Type B pancreatic cell (in vitro differentiated cells): Measurements from ENCODE around the gene KRT76. TPM values are rescaled to one million over a fixed set of nuclear protein-coding genes. Genes with fewer than 3 reads are reported as not detected.

Experiments
- DNase-seq: peaks from one replicate; pipeline ENCODE4 v3.0.0; 2021; ENCODE audit warnings: mixed read lengths; ENCODE audit not compliant: unreplicated experiment; ENCODE audit errors: extremely low spot score
- H3K27ac Mint-ChIP-seq: 2 replicates; pipeline ENCODE4 v1.8.0; 2021; ENCODE audit warnings: mild to moderate bottlenecking, mixed read lengths
- H3K27me3 Mint-ChIP-seq: 2 replicates; pipeline ENCODE4 v1.8.0; 2021; ENCODE audit warnings: mixed read lengths
- H3K36me3 Mint-ChIP-seq: 2 replicates; pipeline ENCODE4 v1.8.0; 2021; ENCODE audit warnings: mixed read lengths
- H3K4me1 Mint-ChIP-seq: one replicate; pipeline ENCODE4 v1.8.0; 2021; ENCODE audit warnings: mixed read lengths; ENCODE audit not compliant: unreplicated experiment
- H3K4me3 Mint-ChIP-seq: 2 replicates; pipeline ENCODE4 v1.8.0; 2021; ENCODE audit warnings: mild to moderate bottlenecking, mixed read lengths
- H3K9me3 Mint-ChIP-seq: 2 replicates; pipeline ENCODE4 v1.8.0; 2021; ENCODE audit warnings: mixed read lengths
- CTCF ChIP-seq: fragments of 200-600 bp; sonication (generic); conservative IDR thresholded peaks from 2 replicates; pipeline ENCODE4 v1.5.0; 2021; ENCODE audit warnings: antibody characterized with exemption, mild to moderate bottlenecking
- total RNA-seq: library from RNA; stranded (reverse); gene quantifications from 2 replicates; pipeline ENCODE4 v1.2.1, GENCODE V29; 2021; ENCODE audit warnings: low replicate concordance

The KRT76 gene
- total RNA-seq, 1 donor from 2014 or later = not detected

GRCh38 chr12:52767427-52767826, 9.7 kb downstream of the KRT76 start:
- no peaks in the 10 kb centered on the region for H3K4me1 Mint-ChIP-seq

GRCh38 chr12:52767020-52767379, 10.1 kb downstream of the KRT76 start:
- peaks cover 26% of the 10 kb centered on the region for H3K27me3 Mint-ChIP-seq
- no peaks in the 10 kb centered on the region for H3K9me3 Mint-ChIP-seq
- TF ChIP-seq CTCF = no peak
- no peak overlapping the region for H3K4me3 Mint-ChIP-seq
- DNase-seq = no peak
- no peaks in the 10 kb centered on the region for H3K36me3 Mint-ChIP-seq
- no peaks in the 10 kb centered on the region for H3K4me1 Mint-ChIP-seq
- no peak overlapping the region for H3K27ac Mint-ChIP-seq

More at GRCh38 chr12:52767427-52767826, 9.7 kb downstream of the KRT76 start:
- no peaks in the 10 kb centered on the region for H3K36me3 Mint-ChIP-seq
- H3K4me3 Mint-ChIP-seq = no peak overlapping the region
- H3K27me3 Mint-ChIP-seq = peaks cover 28% of the 10 kb centered on the region
- H3K27ac Mint-ChIP-seq = no peak overlapping the region
- no peak for DNase-seq
- no peaks in the 10 kb centered on the region for H3K9me3 Mint-ChIP-seq
- no peak for TF ChIP-seq CTCF

GRCh38 chr12:52766351-52767019, 10.7 kb downstream of the KRT76 start:
- no peaks in the 10 kb centered on the region for H3K9me3 Mint-ChIP-seq
- H3K4me3 Mint-ChIP-seq = no peak overlapping the region
- no peak overlapping the region for H3K27ac Mint-ChIP-seq
- H3K4me1 Mint-ChIP-seq = no peaks in the 10 kb centered on the region
- peaks cover 22% of the 10 kb centered on the region for H3K27me3 Mint-ChIP-seq
- no peak for DNase-seq
- TF ChIP-seq CTCF = no peak
- H3K36me3 Mint-ChIP-seq = no peaks in the 10 kb centered on the region

GRCh38 chr12:52765702-52766101, 11.4 kb downstream of the KRT76 start:
- Mint-ChIP-seq H3K36me3 (no peaks in the 10 kb centered on the region), H3K4me1 (no peaks in the 10 kb centered on the region), H3K9me3 (no peaks in the 10 kb centered on the region), H3K27ac (no peak overlapping the region), H3K4me3 (no peak overlapping the region), H3K27me3 (peaks cover 14% of the 10 kb centered on the region)
- DNase-seq = no peak
- TF ChIP-seq CTCF = no peak

GRCh38 chr12:52763991-52764390, 13.2 kb downstream of the KRT76 start:
- DNase-seq = no peak
- no peak for TF ChIP-seq CTCF
- H3K36me3 Mint-ChIP-seq = no peaks in the 10 kb centered on the region
- no peaks in the 10 kb centered on the region for H3K4me1 Mint-ChIP-seq
- no peak overlapping the region for H3K4me3 Mint-ChIP-seq
- H3K27ac Mint-ChIP-seq = no peak overlapping the region
- H3K9me3 Mint-ChIP-seq = no peaks in the 10 kb centered on the region
- H3K27me3 Mint-ChIP-seq = peaks cover 18% of the 10 kb centered on the region
